ENCODE data around the gene ZFP62. TPM values are rescaled to one million over a fixed set of nuclear protein-coding genes. Genes with fewer than 3 reads are reported as not detected.

The ZFP62 gene
- total and polyA plus RNA-seq, 7 donors: 12.9 to 34.6 (median 22.2) TPM

DNA sequence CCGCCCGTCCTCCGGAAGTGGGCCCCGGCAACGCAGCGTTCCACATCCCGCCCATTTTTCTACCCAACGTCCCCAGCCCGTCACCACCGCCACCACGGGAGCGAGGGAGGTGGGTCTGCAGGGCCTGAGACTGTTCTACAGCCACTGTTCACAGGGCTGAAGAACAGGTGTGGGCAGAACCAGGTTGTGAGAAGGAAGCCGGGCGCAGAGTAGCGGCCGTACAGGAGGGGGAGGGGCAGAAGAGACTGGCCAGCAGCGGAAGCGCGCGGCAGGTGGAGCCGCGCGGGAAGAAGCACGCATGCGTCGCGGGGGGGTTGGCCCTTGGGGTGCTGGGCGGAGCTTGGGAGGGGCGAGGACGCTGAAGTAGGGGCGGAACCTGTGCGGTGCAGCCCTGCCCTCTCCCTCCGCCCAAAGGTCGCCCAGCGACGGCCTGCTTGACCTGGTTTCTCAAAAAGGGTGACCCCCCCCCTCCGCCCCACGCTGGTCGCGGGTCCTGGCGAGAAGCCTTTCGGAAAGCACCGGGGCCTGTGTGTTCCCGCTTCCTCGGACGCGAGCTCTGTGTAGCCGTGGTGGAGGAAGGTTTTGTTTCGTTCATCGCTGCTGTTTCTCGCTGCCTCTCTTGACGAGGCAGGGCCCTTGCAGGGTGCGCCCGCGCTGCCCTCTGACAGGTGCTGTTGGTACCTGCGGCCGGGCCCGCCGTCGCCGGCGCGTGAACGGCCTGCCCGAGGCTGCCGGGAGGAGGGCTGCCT lies 50.7 kb downstream of the ZFP62 start:
- WGBS, 2 donors: 0% methylated on average over 66 of the region's 66 CpGs
- Histone ChIP-seq H3K9me3 (no peaks in the 10 kb centered on the region), H3K4me3 (peak overlapping the region; percentile 59 to 77 (median 68)), H3K4me1 (peaks cover 0 to 48% (median 44%) of the 10 kb centered on the region in 4 donors), H3K27ac (peak overlapping the region; percentile 93 to 99 (median 98)), H3K27me3 (no peaks in the 10 kb centered on the region), H3K36me3 (peaks cover 0 to 9% (median 0%) of the 10 kb centered on the region in 4 donors)
- DNase-seq: peak; percentile 98
- peak; percentile 74 to 89 (median 82) for TF ChIP-seq POLR2AphosphoS5 (IDR thresholded peaks at IDR 0.05)
- TF ChIP-seq POLR2A (IDR thresholded peaks at IDR 0.05): peak in 1 of 2 donors; percentile 71
- TF ChIP-seq CTCF (IDR thresholded peaks at IDR 0.05): no peak
- TF ChIP-seq EP300 (IDR thresholded peaks at IDR 0.05): peak in 1 of 4 donors; percentile 58
- intact Hi-C loops (cut with DNase I): loop anchor here (1.0 to 5.0 kb wide), 2 partner anchors 21 to 437 kb away; no protein-coding TSS in a partner anchor

DNA sequence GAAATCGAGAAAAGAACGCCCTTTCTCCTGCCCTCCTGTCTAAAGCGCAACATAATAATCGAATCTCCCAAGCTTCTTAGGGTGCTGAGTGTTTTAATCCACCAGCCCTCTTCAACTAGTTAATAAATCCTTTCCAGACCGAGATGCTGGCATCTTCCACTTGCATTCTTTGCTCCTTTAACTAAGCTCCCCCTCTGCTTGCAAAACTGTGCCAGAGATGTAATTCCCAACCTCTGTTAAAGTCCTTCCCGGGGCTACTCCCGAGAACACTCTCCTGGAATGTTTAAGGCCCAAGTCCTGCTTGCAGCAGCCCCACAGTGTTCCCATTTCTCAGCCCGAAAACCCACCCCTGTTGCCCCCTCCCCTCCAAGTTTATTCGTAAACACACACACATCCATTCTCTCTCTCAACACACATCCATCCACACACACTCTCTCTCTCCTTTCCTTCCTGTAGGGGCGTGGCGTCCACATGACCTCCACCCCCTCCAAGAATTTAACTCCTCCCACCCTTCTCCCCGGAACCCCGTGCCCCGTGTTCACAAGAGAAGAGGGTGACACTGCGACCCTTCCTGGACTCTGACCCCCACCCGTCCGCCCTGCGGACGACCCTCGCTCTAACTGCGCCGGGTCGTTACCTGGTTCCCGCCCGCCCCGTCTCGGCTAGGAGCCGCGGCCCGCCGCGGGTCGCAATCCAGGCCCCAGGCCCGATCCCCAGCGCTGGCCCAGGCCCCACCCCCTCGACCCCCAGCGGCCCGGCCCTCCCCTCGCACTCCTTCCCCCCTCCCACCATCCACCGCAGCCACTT lies 51.5 kb downstream of the ZFP62 start:
- Histone ChIP-seq H3K36me3 (peaks cover 0 to 9% (median 0%) of the 10 kb centered on the region in 4 donors), H3K4me1 (peaks cover 0 to 56% (median 48%) of the 10 kb centered on the region in 4 donors), H3K27me3 (no peaks in the 10 kb centered on the region), H3K9me3 (no peaks in the 10 kb centered on the region), H3K27ac (peak overlapping the region; percentile 93 to 99 (median 98)), H3K4me3 (peak overlapping the region; percentile 59 to 77 (median 68))
- DNase-seq: peak; percentile 97
- 2 to 4% methylated on average over 40 of the region's 40 CpGs for WGBS, 2 donors
- intact Hi-C loops (cut with DNase I): loop anchor here (1.0 to 10.0 kb wide), 5 partner anchors 22 to 1255 kb away; partner anchors contain the start of genes RUFY1 and TRIM52
- TF ChIP-seq POLR2A (IDR thresholded peaks at IDR 0.05): peak in 1 of 2 donors; percentile 11
- peak in 3 of 4 donors; percentile 10 to 70 (median 53) for TF ChIP-seq POLR2AphosphoS5 (IDR thresholded peaks at IDR 0.05)
- no peak for TF ChIP-seq EP300 (IDR thresholded peaks at IDR 0.05)
- no peak for TF ChIP-seq CTCF (IDR thresholded peaks at IDR 0.05)

GRCh38 chr5:180808461-180809000 lies 52.5 kb downstream of the ZFP62 start:
- TF ChIP-seq CTCF (IDR thresholded peaks at IDR 0.05): no peak
- TF ChIP-seq POLR2AphosphoS5 (IDR thresholded peaks at IDR 0.05): no peak
- H3K27ac ChIP-seq: peak overlapping the region; percentile 93 to 99 (median 98)
- intact Hi-C loops (cut with DNase I): loop anchor here (5.0 to 10.0 kb wide), 3 partner anchors 376 to 1254 kb away; partner anchors contain the start of genes RUFY1 and TRIM52
- peak; percentile 58 for DNase-seq
- H3K4me3 ChIP-seq: peak overlapping the region; percentile 59 to 77 (median 68)
- H3K36me3 ChIP-seq: peaks cover 0 to 9% (median 0%) of the 10 kb centered on the region in 4 donors
- H3K9me3 ChIP-seq: no peaks in the 10 kb centered on the region
- peaks cover 0 to 66% (median 59%) of the 10 kb centered on the region in 4 donors for H3K4me1 ChIP-seq
- WGBS, 2 donors: 45 to 75% methylated on average over 5 of the region's 5 CpGs
- H3K27me3 ChIP-seq: no peaks in the 10 kb centered on the region

- no peak for DNase-seq
- H3K4me3 ChIP-seq: peak overlapping the region in 2 of 4 donors; percentile 76 to 77
- peak overlapping the region; percentile 46 to 99 (median 98) for H3K27ac ChIP-seq
- intact Hi-C loops (cut with DNase I): loop anchor here (5.0 to 10.0 kb wide), 3 partner anchors 377 to 1253 kb away; partner anchors contain the start of genes RUFY1 and TRIM52
- 34 to 41% methylated on average over 6 of the region's 6 CpGs for WGBS, 2 donors
- H3K4me1 ChIP-seq: peaks cover 0 to 73% (median 66%) of the 10 kb centered on the region in 4 donors
- peaks cover 0 to 9% (median 0%) of the 10 kb centered on the region in 4 donors for H3K36me3 ChIP-seq
- no peaks in the 10 kb centered on the region for H3K27me3 ChIP-seq
- H3K9me3 ChIP-seq: no peaks in the 10 kb centered on the region
- TF ChIP-seq POLR2AphosphoS5 (IDR thresholded peaks at IDR 0.05) (no peak), POLR2A (IDR thresholded peaks at IDR 0.05) (no peak), CTCF (IDR thresholded peaks at IDR 0.05) (no peak), EP300 (IDR thresholded peaks at IDR 0.05) (no peak)
Observed at GRCh38 chr5:180807654-180808414, 53.2 kb downstream of the ZFP62 start.

All from sigmoid colon (tissue), 7 donors.